ENCODE results near the gene B4GALT5.
"Not testable (repeated sequence)": the region's sequence is repeated elsewhere in the genome, so short reads cannot be mapped to it uniquely, and the experiment has no call there.

The B4GALT5 gene

GRCh38 chr20:49713753-49714712 is at the start of gene B4GALT5:
B4GALT5 (minus strand) TSS chr20:49713878; CDS start chr20:49713690, 188 bp downstream.
- peak; percentile 85 for DNase-seq

GRCh38 chr20:49762940-49763766 is 49.5 kb upstream of the B4GALT5 start:
- DNase-seq = no peak

- not testable (repeated sequence) for DNase-seq
Observed at GRCh38 chr20:49761888-49762287, 48.2 kb upstream of the B4GALT5 start.

GRCh38 chr20:49759266-49759950 is 45.7 kb upstream of the B4GALT5 start:
- no peak for DNase-seq

- no peak for DNase-seq
Observed at GRCh38 chr20:49758781-49759180, 45.1 kb upstream of the B4GALT5 start.

- DNase-seq = no peak
Observed at GRCh38 chr20:49757597-49757996, 43.9 kb upstream of the B4GALT5 start.

- DNase-seq = no peak
Observed at GRCh38 chr20:49756241-49756640, 42.6 kb upstream of the B4GALT5 start.

- no peak for DNase-seq
Observed at GRCh38 chr20:49754596-49754995, 40.9 kb upstream of the B4GALT5 start.

GRCh38 chr20:49753133-49753532 is 39.5 kb upstream of the B4GALT5 start:
- no peak for DNase-seq

- DNase-seq = no peak
Observed at GRCh38 chr20:49752201-49752903, 38.7 kb upstream of the B4GALT5 start.

- DNase-seq = no peak
Observed at GRCh38 chr20:49751397-49751736, 37.7 kb upstream of the B4GALT5 start.

GRCh38 chr20:49750611-49751396 is 37.1 kb upstream of the B4GALT5 start:
- DNase-seq = peak; percentile 22

GRCh38 chr20:49749625-49750024 is 35.9 kb upstream of the B4GALT5 start:
- no peak for DNase-seq

- DNase-seq = no peak
Observed at GRCh38 chr20:49748525-49748838, 34.8 kb upstream of the B4GALT5 start.

- DNase-seq = peak; percentile 17
Observed at GRCh38 chr20:49747707-49748524, 34.2 kb upstream of the B4GALT5 start.

- no peak for DNase-seq
Observed at GRCh38 chr20:49742948-49743347, 29.3 kb upstream of the B4GALT5 start.

GRCh38 chr20:49741977-49742376 is 28.3 kb upstream of the B4GALT5 start:
- DNase-seq = no peak

- no peak for DNase-seq
Observed at GRCh38 chr20:49740807-49741206, 27.1 kb upstream of the B4GALT5 start.

- no peak for DNase-seq
Observed at GRCh38 chr20:49739042-49739441, 25.4 kb upstream of the B4GALT5 start.

- DNase-seq = no peak
Observed at GRCh38 chr20:49737260-49737659, 23.6 kb upstream of the B4GALT5 start.

- DNase-seq = peak; percentile 53
Observed at GRCh38 chr20:49729780-49730179, 16.1 kb upstream of the B4GALT5 start.

Measured in EL (cell line).